Measurements from ENCODE around the gene TNFAIP2. TPM values are rescaled to one million over a fixed set of nuclear protein-coding genes. Genes with fewer than 3 reads are reported as not detected.
"Not testable (repeated sequence)": the region's sequence is repeated elsewhere in the genome, so short reads cannot be mapped to it uniquely, and the experiment has no call there.

The TNFAIP2 gene
- total and polyA plus RNA-seq, 5 donors, result 41.5 to 51.3 (median 48.6) TPM

GRCh38 chr14:103151270-103151945 lies 28.1 kb downstream of the TNFAIP2 start:
- Histone ChIP-seq H3K4me3 (ENCODE audit: low read length) (no peak overlapping the region), H3K4me1 (ENCODE audit: control insufficient read depth, insufficient read depth, low read length) (no peaks in the 10 kb centered on the region), H3K27ac (ENCODE audit: low read length) (no peak overlapping the region), H3K9me3 (ENCODE audit: control insufficient read depth, low read length) (no peaks in the 10 kb centered on the region), H3K27me3 (ENCODE audit: control insufficient read depth, insufficient read depth) (no peaks in the 10 kb centered on the region)
- 67% methylated on average over 15 of the region's 15 CpGs for WGBS
- ATAC-seq (no peak), DNase-seq (no peak)
- intact Hi-C loops (cut with DNase I), result no loop called here

GRCh38 chr14:103155010-103155409 lies 31.7 kb downstream of the TNFAIP2 start:
- H3K4me3 ChIP-seq (ENCODE audit: low read length), result no peak overlapping the region
- DNase-seq (peak; percentile 76 to 90 (median 90)), ATAC-seq (peak; percentile 94 to 96)
- H3K9me3 ChIP-seq (ENCODE audit: control insufficient read depth, low read length), result no peaks in the 10 kb centered on the region
- intact Hi-C loops (cut with DNase I), result no loop called here
- H3K27ac ChIP-seq (ENCODE audit: low read length), result no peak overlapping the region
- WGBS, result 36% methylated on average over 6 of the region's 6 CpGs
- H3K27me3 ChIP-seq (ENCODE audit: control insufficient read depth, insufficient read depth), result no peaks in the 10 kb centered on the region
- no peaks in the 10 kb centered on the region for H3K4me1 ChIP-seq (ENCODE audit: control insufficient read depth, insufficient read depth, low read length)

- H3K9me3 ChIP-seq (ENCODE audit: control insufficient read depth, low read length); intact Hi-C loops (cut with DNase I); DNase-seq; H3K27me3 ChIP-seq (ENCODE audit: control insufficient read depth, insufficient read depth); H3K4me3 ChIP-seq (ENCODE audit: low read length); H3K4me1 ChIP-seq (ENCODE audit: control insufficient read depth, insufficient read depth, low read length); H3K27ac ChIP-seq (ENCODE audit: low read length); ATAC-seq: not testable (repeated sequence)
- WGBS, result 95% methylated on average over 12 of the region's 12 CpGs
Measured at GRCh38 chr14:103155416-103155815, 32.2 kb downstream of the TNFAIP2 start.

- 74% methylated on average over 9 of the region's 9 CpGs for WGBS
- no peak overlapping the region for H3K4me3 ChIP-seq (ENCODE audit: low read length)
- DNase-seq (no peak), ATAC-seq (peak in 1 of 2 donors; percentile 23)
- no peaks in the 10 kb centered on the region for H3K4me1 ChIP-seq (ENCODE audit: control insufficient read depth, insufficient read depth, low read length)
- no peak overlapping the region for H3K27ac ChIP-seq (ENCODE audit: low read length)
- H3K9me3 ChIP-seq (ENCODE audit: control insufficient read depth, low read length), result no peaks in the 10 kb centered on the region
- intact Hi-C loops (cut with DNase I), result no loop called here
- no peaks in the 10 kb centered on the region for H3K27me3 ChIP-seq (ENCODE audit: control insufficient read depth, insufficient read depth)
Measured at GRCh38 chr14:103155826-103156394, 32.6 kb downstream of the TNFAIP2 start.

GRCh38 chr14:103156651-103157378 lies 33.6 kb downstream of the TNFAIP2 start:
- H3K4me3 ChIP-seq (ENCODE audit: low read length), result no peak overlapping the region
- H3K27me3 ChIP-seq (ENCODE audit: control insufficient read depth, insufficient read depth), result no peaks in the 10 kb centered on the region
- DNase-seq, result no peak
- intact Hi-C loops (cut with DNase I), result no loop called here
- ATAC-seq, result peak in 1 of 2 donors; percentile 56
- no peaks in the 10 kb centered on the region for H3K9me3 ChIP-seq (ENCODE audit: control insufficient read depth, low read length)
- WGBS, result 68% methylated on average over 21 of the region's 21 CpGs
- H3K4me1 ChIP-seq (ENCODE audit: control insufficient read depth, insufficient read depth, low read length), result no peaks in the 10 kb centered on the region
- H3K27ac ChIP-seq (ENCODE audit: low read length), result no peak overlapping the region

GRCh38 chr14:103157969-103158368 lies 34.7 kb downstream of the TNFAIP2 start:
- no peaks in the 10 kb centered on the region for H3K27me3 ChIP-seq (ENCODE audit: control insufficient read depth, insufficient read depth)
- ATAC-seq (no peak), DNase-seq (peak in 1 of 3 donors; percentile 30)
- no peak overlapping the region for H3K4me3 ChIP-seq (ENCODE audit: low read length)
- intact Hi-C loops (cut with DNase I), result no loop called here
- no peaks in the 10 kb centered on the region for H3K4me1 ChIP-seq (ENCODE audit: control insufficient read depth, insufficient read depth, low read length)
- WGBS, result 90% methylated on average over 19 of the region's 19 CpGs
- no peaks in the 10 kb centered on the region for H3K9me3 ChIP-seq (ENCODE audit: control insufficient read depth, low read length)
- no peak overlapping the region for H3K27ac ChIP-seq (ENCODE audit: low read length)

GRCh38 chr14:103158688-103159087 lies 35.4 kb downstream of the TNFAIP2 start:
- 33% methylated on average over 1 of the region's 1 CpG for WGBS
- Histone ChIP-seq H3K27me3 (ENCODE audit: control insufficient read depth, insufficient read depth) (no peaks in the 10 kb centered on the region), H3K27ac (ENCODE audit: low read length) (no peak overlapping the region), H3K9me3 (ENCODE audit: control insufficient read depth, low read length) (no peaks in the 10 kb centered on the region), H3K4me1 (ENCODE audit: control insufficient read depth, insufficient read depth, low read length) (no peaks in the 10 kb centered on the region), H3K4me3 (ENCODE audit: low read length) (no peak overlapping the region)
- ATAC-seq (no peak), DNase-seq (no peak)
- intact Hi-C loops (cut with DNase I), result no loop called here

- Histone ChIP-seq H3K4me1 (ENCODE audit: control insufficient read depth, insufficient read depth, low read length) (no peaks in the 10 kb centered on the region), H3K27me3 (ENCODE audit: control insufficient read depth, insufficient read depth) (no peaks in the 10 kb centered on the region), H3K27ac (ENCODE audit: low read length) (no peak overlapping the region), H3K9me3 (ENCODE audit: control insufficient read depth, low read length) (no peaks in the 10 kb centered on the region), H3K4me3 (ENCODE audit: low read length) (no peak overlapping the region)
- intact Hi-C loops (cut with DNase I), result no loop called here
- 83% methylated on average over 13 of the region's 13 CpGs for WGBS
- peak in 1 of 3 donors; percentile 23 for DNase-seq
- no peak for ATAC-seq
Measured at GRCh38 chr14:103160321-103161053, 37.2 kb downstream of the TNFAIP2 start.

GRCh38 chr14:103161054-103161397 lies 37.8 kb downstream of the TNFAIP2 start:
- ATAC-seq, result peak in 1 of 2 donors; percentile 72
- Histone ChIP-seq H3K4me1 (ENCODE audit: control insufficient read depth, insufficient read depth, low read length) (no peaks in the 10 kb centered on the region), H3K27ac (ENCODE audit: low read length) (no peak overlapping the region), H3K27me3 (ENCODE audit: control insufficient read depth, insufficient read depth) (no peaks in the 10 kb centered on the region), H3K4me3 (ENCODE audit: low read length) (no peak overlapping the region), H3K9me3 (ENCODE audit: control insufficient read depth, low read length) (no peaks in the 10 kb centered on the region)
- 32% methylated on average over 4 of the region's 4 CpGs for WGBS
- peak in 1 of 3 donors; percentile 71 for DNase-seq
- intact Hi-C loops (cut with DNase I), result no loop called here

- WGBS, result 73% methylated on average over 5 of the region's 5 CpGs
- no peak overlapping the region for H3K27ac ChIP-seq (ENCODE audit: low read length)
- DNase-seq (peak in 1 of 3 donors; percentile 66), ATAC-seq (peak in 1 of 2 donors; percentile 60)
- no peaks in the 10 kb centered on the region for H3K9me3 ChIP-seq (ENCODE audit: control insufficient read depth, low read length)
- H3K27me3 ChIP-seq (ENCODE audit: control insufficient read depth, insufficient read depth), result no peaks in the 10 kb centered on the region
- no peaks in the 10 kb centered on the region for H3K4me1 ChIP-seq (ENCODE audit: control insufficient read depth, insufficient read depth, low read length)
- intact Hi-C loops (cut with DNase I), result no loop called here
- H3K4me3 ChIP-seq (ENCODE audit: low read length), result no peak overlapping the region
Measured at GRCh38 chr14:103163199-103163598, 39.9 kb downstream of the TNFAIP2 start.

- WGBS, result 68% methylated on average over 10 of the region's 10 CpGs
- intact Hi-C loops (cut with DNase I), result no loop called here
- Histone ChIP-seq H3K4me1 (ENCODE audit: control insufficient read depth, insufficient read depth, low read length) (no peaks in the 10 kb centered on the region), H3K9me3 (ENCODE audit: control insufficient read depth, low read length) (no peaks in the 10 kb centered on the region), H3K4me3 (ENCODE audit: low read length) (no peak overlapping the region), H3K27ac (ENCODE audit: low read length) (no peak overlapping the region), H3K27me3 (ENCODE audit: control insufficient read depth, insufficient read depth) (no peaks in the 10 kb centered on the region)
- ATAC-seq (no peak), DNase-seq (no peak)
Measured at GRCh38 chr14:103164006-103164405, 40.7 kb downstream of the TNFAIP2 start.
